GM21576 (cell line): ENCODE results near the gene MAGI2.
"Not testable (repeated sequence)": the region's sequence is repeated elsewhere in the genome, so short reads cannot be mapped to it uniquely, and the experiment has no call there.

ENCODE experiments used
- ATAC-seq: cut with Tn5 transposase; IDR thresholded peaks from one replicate; pipeline ENCODE4 v1.9.1; 2021; ENCODE audit warnings: mild to moderate bottlenecking, moderate library complexity; ENCODE audit not compliant: unreplicated experiment

The MAGI2 gene

GRCh38 chr7:79452032-79452494, 1.4 kb downstream of the MAGI2 start:
- no peak for ATAC-seq

GRCh38 chr7:79451580-79451979, 1.9 kb downstream of the MAGI2 start:
- ATAC-seq = no peak

- ATAC-seq = not testable (repeated sequence)
Observed at GRCh38 chr7:79442766-79443165, 10.7 kb downstream of the MAGI2 start.

- ATAC-seq = no peak
Observed at GRCh38 chr7:79436378-79436777, 17.1 kb downstream of the MAGI2 start.

GRCh38 chr7:79434867-79435266, 18.6 kb downstream of the MAGI2 start:
- no peak for ATAC-seq

- ATAC-seq = no peak
Observed at GRCh38 chr7:79434098-79434497, 19.4 kb downstream of the MAGI2 start.

- ATAC-seq = no peak
Observed at GRCh38 chr7:79430391-79430790, 23.1 kb downstream of the MAGI2 start.

GRCh38 chr7:79425665-79426064, 27.8 kb downstream of the MAGI2 start:
- ATAC-seq = no peak

GRCh38 chr7:79421751-79422150, 31.7 kb downstream of the MAGI2 start:
- ATAC-seq = no peak

GRCh38 chr7:79420464-79420863, 33.0 kb downstream of the MAGI2 start:
- no peak for ATAC-seq

- ATAC-seq = no peak
Observed at GRCh38 chr7:79414910-79415309, 38.6 kb downstream of the MAGI2 start.

- no peak for ATAC-seq
Observed at GRCh38 chr7:79412915-79413314, 40.6 kb downstream of the MAGI2 start.

GRCh38 chr7:79412438-79412837, 41.0 kb downstream of the MAGI2 start:
- no peak for ATAC-seq

- ATAC-seq = no peak
Observed at GRCh38 chr7:79410345-79410744, 43.1 kb downstream of the MAGI2 start.

GRCh38 chr7:79407351-79407750, 46.1 kb downstream of the MAGI2 start:
- no peak for ATAC-seq

- no peak for ATAC-seq
Observed at GRCh38 chr7:79406371-79406770, 47.1 kb downstream of the MAGI2 start.

- ATAC-seq = no peak
Observed at GRCh38 chr7:79405368-79405767, 48.1 kb downstream of the MAGI2 start.

GRCh38 chr7:79403879-79404278, 49.6 kb downstream of the MAGI2 start:
- no peak for ATAC-seq

- no peak for ATAC-seq
Observed at GRCh38 chr7:79403451-79403850, 50.0 kb downstream of the MAGI2 start.

GRCh38 chr7:79401254-79401653, 52.2 kb downstream of the MAGI2 start:
- no peak for ATAC-seq

GRCh38 chr7:79400222-79400621, 53.2 kb downstream of the MAGI2 start:
- ATAC-seq = no peak

GRCh38 chr7:79398138-79398749, 55.2 kb downstream of the MAGI2 start:
- no peak for ATAC-seq

GRCh38 chr7:79386688-79387422, 66.6 kb downstream of the MAGI2 start:
- no peak for ATAC-seq
